ENCODE results near the gene IWS1.

The IWS1 gene

GRCh38 chr2:127523269-127523939, 2.9 kb downstream of the IWS1 start:
- Histone ChIP-seq H3F3A (ENCODE audit: insufficient read depth, low read length) (peaks cover 14% of the 10 kb centered on the region), H3K9me3 (replicated peaks; ENCODE audit: insufficient read depth, low read length) (no peaks in the 10 kb centered on the region), H2AFZ (ENCODE audit: low read length) (no peak overlapping the region), H3K4me2 (ENCODE audit: low read depth, low read length) (no peak overlapping the region), H3K4me1 (ENCODE audit: low read length) (peaks cover 10% of the 10 kb centered on the region), H3K27ac (ENCODE audit: low read length) (no peak overlapping the region), H4K20me1 (ENCODE audit: insufficient read depth, low read length) (no peaks in the 10 kb centered on the region), H3K9ac (ENCODE audit: low read length) (no peak overlapping the region), H3K4me3 (ENCODE audit: low read length) (no peak overlapping the region), H3K9me2 (replicated peaks; ENCODE audit: insufficient read depth, low read length) (no peaks in the 10 kb centered on the region), H3K27me3 (replicated peaks; ENCODE audit: insufficient read depth, low read length) (no peaks in the 10 kb centered on the region), H3K36me3 (replicated peaks; ENCODE audit: insufficient read depth, low read length) (peaks cover 10% of the 10 kb centered on the region; the same call in 1 of the 2 replicates), H3K79me2 (ENCODE audit: low read length) (peaks cover 79% of the 10 kb centered on the region)
- no peak for DNase-seq
- no peak for TF ChIP-seq EZH2 (optimal IDR thresholded peaks at IDR 0.05; ENCODE audit: low read depth, low read length)
- no peak for TF ChIP-seq EZH2phosphoT487 (IDR thresholded peaks at IDR 0.05; ENCODE audit: low read length)

GRCh38 chr2:127520424-127520823, 5.9 kb downstream of the IWS1 start:
- no peaks in the 10 kb centered on the region for H3K9me2 ChIP-seq (replicated peaks; ENCODE audit: insufficient read depth, low read length)
- H3K27me3 ChIP-seq (replicated peaks; ENCODE audit: insufficient read depth, low read length), result no peaks in the 10 kb centered on the region
- no peak overlapping the region for H3K4me2 ChIP-seq (ENCODE audit: low read depth, low read length)
- peaks cover 3% of the 10 kb centered on the region; the same call in 1 of the 2 replicates for H3K4me1 ChIP-seq (ENCODE audit: low read length)
- no peak overlapping the region for H3K9ac ChIP-seq (ENCODE audit: low read length)
- no peak overlapping the region for H3K4me3 ChIP-seq (ENCODE audit: low read length)
- H3K36me3 ChIP-seq (replicated peaks; ENCODE audit: insufficient read depth, low read length), result peaks cover 10% of the 10 kb centered on the region; the same call in 1 of the 2 replicates
- no peak for TF ChIP-seq EZH2phosphoT487 (IDR thresholded peaks at IDR 0.05; ENCODE audit: low read length)
- no peak for TF ChIP-seq EZH2 (optimal IDR thresholded peaks at IDR 0.05; ENCODE audit: low read depth, low read length)
- TF ChIP-seq, protein P1, sequence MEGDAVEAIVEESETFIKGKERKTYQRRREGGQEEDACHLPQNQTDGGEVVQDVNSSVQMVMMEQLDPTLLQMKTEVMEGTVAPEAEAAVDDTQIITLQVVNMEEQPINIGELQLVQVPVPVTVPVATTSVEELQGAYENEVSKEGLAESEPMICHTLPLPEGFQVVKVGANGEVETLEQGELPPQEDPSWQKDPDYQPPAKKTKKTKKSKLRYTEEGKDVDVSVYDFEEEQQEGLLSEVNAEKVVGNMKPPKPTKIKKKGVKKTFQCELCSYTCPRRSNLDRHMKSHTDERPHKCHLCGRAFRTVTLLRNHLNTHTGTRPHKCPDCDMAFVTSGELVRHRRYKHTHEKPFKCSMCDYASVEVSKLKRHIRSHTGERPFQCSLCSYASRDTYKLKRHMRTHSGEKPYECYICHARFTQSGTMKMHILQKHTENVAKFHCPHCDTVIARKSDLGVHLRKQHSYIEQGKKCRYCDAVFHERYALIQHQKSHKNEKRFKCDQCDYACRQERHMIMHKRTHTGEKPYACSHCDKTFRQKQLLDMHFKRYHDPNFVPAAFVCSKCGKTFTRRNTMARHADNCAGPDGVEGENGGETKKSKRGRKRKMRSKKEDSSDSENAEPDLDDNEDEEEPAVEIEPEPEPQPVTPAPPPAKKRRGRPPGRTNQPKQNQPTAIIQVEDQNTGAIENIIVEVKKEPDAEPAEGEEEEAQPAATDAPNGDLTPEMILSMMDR (IDR thresholded peaks at IDR 0.05; ENCODE audit: low read length), result no peak
- peaks cover 99% of the 10 kb centered on the region for H3K79me2 ChIP-seq (ENCODE audit: low read length)
- H3F3A ChIP-seq (ENCODE audit: insufficient read depth, low read length), result no peaks in the 10 kb centered on the region
- peaks cover 12% of the 10 kb centered on the region for H4K20me1 ChIP-seq (ENCODE audit: insufficient read depth, low read length)
- no peak overlapping the region for H3K27ac ChIP-seq (ENCODE audit: low read length)
- no peak for DNase-seq
- H3K9me3 ChIP-seq (replicated peaks; ENCODE audit: insufficient read depth, low read length), result no peaks in the 10 kb centered on the region
- H2AFZ ChIP-seq (ENCODE audit: low read length), result no peak overlapping the region

GRCh38 chr2:127517465-127517864, 8.8 kb downstream of the IWS1 start:
- H3K27ac ChIP-seq (ENCODE audit: low read length), result no peak overlapping the region
- H3K9me2 ChIP-seq (replicated peaks; ENCODE audit: insufficient read depth, low read length), result no peaks in the 10 kb centered on the region
- H3K27me3 ChIP-seq (replicated peaks; ENCODE audit: insufficient read depth, low read length), result no peaks in the 10 kb centered on the region
- H3K36me3 ChIP-seq (replicated peaks; ENCODE audit: insufficient read depth, low read length), result peaks cover 8% of the 10 kb centered on the region; the same call in 1 of the 2 replicates
- TF ChIP-seq EZH2phosphoT487 (IDR thresholded peaks at IDR 0.05; ENCODE audit: low read length) (no peak), EZH2 (optimal IDR thresholded peaks at IDR 0.05; ENCODE audit: low read depth, low read length) (no peak)
- TF ChIP-seq, protein P1 (IDR thresholded peaks at IDR 0.05; ENCODE audit: low read length), result no peak
- no peak overlapping the region for H3K4me2 ChIP-seq (ENCODE audit: low read depth, low read length)
- H3K4me3 ChIP-seq (ENCODE audit: low read length), result no peak overlapping the region
- peaks cover 100% of the 10 kb centered on the region for H3K79me2 ChIP-seq (ENCODE audit: low read length)
- peaks cover 12% of the 10 kb centered on the region for H4K20me1 ChIP-seq (ENCODE audit: insufficient read depth, low read length)
- no peaks in the 10 kb centered on the region for H3K9me3 ChIP-seq (replicated peaks; ENCODE audit: insufficient read depth, low read length)
- H3K9ac ChIP-seq (ENCODE audit: low read length), result no peak overlapping the region
- no peak overlapping the region for H2AFZ ChIP-seq (ENCODE audit: low read length)
- no peaks in the 10 kb centered on the region for H3F3A ChIP-seq (ENCODE audit: insufficient read depth, low read length)
- DNase-seq, result no peak
- H3K4me1 ChIP-seq (ENCODE audit: low read length), result no peaks in the 10 kb centered on the region
